HCEC 1CT (cell line): ENCODE results near the gene ATP2C2.
"Not testable (repeated sequence)": the region's sequence is repeated elsewhere in the genome, so short reads cannot be mapped to it uniquely, and the experiment has no call there.

Experiments used
- DNase-seq: peaks from one replicate; pipeline ENCODE4 v3.0.0-alpha.2; 2017

Gene ATP2C2

DNA sequence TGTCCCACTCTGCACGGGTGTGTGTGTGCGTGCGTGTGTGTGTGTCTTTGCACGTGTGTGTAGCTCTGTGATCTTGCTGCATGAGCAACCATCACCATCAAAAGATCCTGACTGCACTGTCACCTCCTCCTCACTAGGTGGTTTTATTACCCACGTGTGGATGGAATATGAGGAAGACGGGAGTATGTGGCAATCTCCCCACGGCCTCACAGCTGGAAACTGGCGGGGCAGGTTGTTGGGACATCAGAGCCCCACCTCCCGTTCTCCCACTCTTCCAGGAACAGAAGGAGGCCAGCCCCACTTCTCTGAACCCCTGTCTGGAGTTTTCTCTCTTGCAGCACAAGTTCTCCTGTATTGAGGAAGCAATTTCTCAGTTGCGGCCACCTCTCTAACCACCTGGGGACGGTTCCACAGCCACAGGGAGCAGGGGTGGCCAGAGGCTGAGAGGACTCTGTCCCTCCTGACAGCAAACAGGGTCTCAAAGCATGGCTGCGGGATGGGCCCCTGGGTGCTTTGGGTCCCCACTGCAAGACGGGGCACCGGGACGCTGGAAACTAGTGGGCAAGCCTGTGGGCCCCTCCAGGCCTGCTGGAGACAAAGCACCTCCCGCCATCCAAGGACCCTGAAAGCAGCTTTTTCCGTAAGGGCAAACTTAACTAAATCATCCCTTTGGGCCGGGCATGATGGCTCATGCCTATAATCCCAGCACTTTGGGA lies 27.9 kb upstream of the ATP2C2 start:
- DNase-seq, result no peak

DNA sequence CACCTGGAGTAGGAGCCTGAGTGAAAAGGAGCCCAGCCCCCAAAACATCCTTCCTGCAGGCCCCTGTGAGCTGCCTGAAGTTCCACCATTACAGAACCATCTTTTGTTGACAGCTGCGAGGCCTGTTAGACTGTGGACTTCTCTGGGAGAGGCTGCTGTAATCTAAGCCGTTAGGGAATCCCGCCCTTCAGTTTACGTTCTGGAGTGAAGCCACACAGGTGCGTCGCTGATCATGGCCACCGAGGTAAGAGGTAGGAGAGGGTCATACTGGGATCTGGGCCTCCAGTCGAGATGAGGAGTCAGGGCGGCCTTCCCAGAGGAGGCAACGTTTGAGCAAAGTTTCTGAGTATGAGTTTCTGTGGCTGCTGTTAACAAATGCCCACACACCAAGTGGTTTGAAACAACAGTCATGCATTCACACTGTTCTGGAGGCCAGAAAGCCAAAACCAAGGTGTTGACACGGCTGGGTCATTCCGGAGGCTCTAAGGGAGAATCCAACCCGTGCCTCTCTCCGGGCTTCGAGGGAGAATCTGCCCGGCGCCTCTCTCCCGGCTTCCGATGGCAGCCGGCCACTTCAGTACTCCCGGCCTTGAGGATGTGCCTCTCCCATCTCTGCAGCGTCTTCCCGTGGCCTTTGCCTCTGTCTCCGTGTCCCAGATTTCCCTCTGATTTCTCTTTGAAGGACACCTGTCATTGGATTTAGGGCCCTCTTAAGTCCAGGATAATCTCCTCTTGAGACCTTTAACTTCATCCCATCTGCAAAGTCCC lies 26.6 kb upstream of the ATP2C2 start:
- DNase-seq, result no peak

DNA sequence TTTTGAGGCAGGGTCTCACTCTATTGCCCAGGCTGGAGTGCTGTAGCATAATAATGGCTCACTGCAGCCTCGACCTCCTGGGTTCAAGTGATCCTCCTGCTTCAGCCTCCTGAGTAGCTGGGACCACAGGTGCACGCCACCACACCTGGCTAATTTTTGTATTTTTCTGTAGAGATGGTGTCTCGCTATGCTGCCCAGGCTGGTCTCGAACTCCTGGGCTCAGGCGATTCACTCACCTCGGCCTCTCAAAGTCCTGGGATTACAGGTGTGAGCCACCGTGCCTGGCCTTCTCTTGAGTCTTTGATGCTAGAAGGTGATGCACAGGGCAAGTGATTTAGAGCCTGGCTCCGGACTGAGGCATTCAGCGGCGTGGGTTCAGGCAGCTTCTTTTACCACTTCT lies 24.5 kb upstream of the ATP2C2 start:
- DNase-seq, result not testable (repeated sequence)

DNA sequence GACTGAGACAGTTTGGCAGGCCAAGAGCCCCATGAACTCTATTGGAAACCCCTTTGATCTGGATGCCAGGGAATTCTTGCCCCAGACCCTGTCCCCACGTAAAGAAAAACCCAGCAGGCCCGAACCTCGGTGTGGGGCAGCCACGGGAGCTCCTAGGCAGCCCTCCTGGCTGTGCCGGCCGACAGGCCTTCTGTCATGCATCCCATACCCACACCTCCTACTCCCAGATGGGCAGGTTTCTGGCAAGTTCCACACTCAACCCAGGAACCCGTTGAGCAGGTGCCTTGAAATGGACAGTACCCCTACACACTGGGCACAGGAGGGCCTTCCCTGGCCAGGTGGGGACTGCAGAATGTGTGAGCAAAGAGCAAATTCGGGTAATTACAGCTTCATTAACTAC lies 23.6 kb upstream of the ATP2C2 start:
- DNase-seq, result no peak

DNA sequence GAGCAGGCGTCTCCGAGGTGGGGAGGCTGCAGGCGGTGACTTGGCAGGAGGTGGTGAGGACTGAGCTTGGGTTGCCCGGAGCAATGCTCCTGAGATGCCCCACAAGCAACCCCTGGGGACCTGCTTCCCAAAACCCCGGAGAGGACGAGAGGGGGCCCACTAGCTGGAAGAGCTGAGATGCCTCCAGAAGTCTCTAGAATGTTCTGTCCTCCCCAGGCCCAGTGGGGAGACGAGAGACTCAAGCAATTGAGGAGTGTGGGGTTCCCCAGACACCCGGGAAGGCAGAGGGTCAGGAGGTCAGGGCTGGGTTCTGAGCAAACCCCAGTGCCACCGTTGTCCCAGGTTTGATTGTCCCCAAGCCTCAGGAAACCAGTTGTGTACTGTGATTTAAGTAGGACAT lies 21.2 kb upstream of the ATP2C2 start:
- DNase-seq, result no peak

DNA sequence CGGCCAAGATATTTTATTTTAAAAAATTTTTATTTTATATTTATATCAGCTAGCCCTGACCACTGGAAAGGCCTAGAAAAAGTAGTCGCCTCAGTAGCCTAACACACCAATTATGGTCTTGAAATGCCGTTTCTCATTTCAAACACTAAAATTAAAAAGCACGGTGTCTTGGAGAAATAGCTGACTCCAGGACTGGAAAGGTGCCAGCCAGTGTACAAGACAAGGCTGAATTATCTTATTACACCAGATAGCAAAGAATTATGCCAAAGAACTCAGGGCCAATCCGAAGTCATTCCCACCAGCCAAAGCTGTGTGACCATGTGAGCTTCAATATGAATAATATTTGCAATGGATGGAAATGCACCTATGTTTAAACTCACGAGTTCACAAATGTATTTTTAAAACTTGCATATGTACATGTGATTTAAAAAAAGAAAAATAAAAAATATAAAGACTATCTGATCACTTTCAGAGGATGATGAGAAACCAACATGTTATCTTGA lies 19.9 kb upstream of the ATP2C2 start:
- DNase-seq, result no peak

DNA sequence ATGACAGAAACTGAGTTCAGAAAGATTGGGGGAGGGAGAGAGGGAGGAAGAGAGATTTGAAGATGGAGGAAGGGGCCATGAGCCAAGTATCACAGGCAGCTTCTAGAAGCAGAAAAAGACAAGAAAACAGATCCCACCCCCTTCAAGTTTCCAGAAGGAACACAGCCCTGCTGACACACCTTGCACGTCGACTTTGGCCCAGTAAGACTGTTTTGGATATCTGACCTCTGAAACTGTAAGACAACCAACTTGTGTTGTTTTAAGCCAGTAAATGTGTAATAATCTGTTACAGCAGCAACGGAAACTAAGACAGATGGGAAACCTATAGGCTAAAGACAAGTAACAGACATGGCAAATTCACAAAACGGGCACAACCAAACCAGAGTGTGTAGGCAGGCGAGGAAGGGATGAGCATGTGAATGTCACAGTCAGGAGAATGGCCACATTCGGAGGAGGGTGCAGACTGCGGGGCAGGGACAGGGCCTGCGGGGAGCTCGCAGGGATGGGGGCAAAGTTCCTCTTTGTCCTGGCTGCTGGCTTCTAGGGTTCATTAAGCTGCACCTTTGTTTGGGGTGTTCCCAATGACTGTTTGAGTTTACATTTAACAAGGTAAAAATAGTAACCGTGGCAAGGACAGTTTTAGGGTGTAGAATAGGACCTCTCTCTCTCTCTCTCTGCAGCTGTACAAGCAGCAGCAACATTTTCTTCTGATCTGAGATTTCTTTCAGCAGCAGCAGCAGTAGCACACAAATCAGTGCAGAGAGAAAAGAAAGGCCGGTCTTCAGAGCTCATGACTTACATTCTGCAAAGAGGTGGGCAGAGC lies 18.3 kb upstream of the ATP2C2 start:
- no peak for DNase-seq

DNA sequence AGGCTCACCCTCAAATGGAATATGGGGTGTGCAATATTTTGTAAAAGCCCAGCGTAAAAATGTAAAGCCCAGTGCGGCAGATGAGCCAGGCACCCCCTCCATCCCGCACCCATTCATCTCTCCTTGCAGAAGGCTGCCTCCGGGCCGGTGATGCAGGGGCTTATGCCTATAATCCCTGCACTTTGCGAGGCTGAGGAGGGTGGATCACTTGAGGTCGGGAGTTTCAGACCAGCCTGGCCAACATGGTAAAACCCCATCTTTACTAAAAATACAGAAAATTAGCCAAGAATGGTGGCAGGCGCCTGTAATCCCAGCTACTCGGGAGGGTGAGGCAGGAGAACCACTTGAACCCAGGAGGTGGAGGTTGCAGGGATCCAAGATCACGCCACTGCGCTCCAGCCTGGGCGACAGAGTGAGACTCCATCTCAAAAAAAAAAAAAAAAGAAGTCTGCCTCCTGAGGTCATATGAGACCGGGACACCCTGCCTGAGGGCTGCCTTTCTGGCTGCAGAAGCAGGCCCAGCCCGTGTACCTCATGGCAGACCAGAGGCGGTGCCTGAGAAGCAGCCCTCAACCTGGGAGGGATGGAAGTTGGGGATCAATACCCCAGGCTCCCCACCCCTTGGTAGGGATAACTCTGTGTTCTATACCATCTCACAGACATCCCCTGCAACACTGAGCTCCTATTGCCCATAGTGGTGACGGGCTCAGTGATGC lies 17.5 kb upstream of the ATP2C2 start:
- DNase-seq, result no peak

DNA sequence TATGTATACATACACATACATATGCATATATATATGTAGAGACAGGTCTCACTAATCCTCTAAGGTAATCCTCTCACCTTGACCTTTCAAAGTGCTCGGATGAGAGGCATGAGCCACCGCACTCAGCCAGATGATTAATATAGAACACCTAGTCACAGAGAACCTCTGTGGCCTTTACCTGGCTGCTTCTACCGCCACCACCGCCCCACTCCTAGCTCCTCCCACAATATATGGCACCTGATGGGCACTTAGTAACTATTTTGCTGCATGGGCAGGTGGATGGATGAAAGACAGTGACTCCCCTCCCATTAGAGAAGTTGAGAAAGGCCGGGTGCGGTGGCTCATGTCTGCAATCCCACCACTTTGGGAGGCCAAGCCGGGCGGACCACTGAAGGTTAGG lies 16.7 kb upstream of the ATP2C2 start:
- DNase-seq, result no peak

DNA sequence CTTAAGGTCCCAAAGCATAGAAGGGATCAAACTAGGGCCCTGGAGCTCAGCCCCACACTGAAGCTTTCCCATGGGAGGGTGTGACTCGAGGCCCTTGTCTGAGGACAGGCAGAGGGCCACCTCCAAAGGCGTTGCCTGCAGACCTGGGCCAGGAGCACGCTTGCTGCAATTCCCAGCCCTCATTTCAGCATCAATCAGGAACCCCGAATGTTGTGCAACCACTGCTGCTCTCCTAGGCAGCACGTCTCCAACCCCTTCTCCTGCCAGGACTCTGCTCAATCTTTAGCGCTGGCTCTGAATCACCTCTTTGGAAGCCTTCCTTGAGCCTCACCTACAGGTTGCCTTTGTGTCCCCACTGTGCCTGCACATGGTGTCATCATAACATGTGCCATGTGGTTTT lies 14.0 kb upstream of the ATP2C2 start:
- DNase-seq, result no peak

DNA sequence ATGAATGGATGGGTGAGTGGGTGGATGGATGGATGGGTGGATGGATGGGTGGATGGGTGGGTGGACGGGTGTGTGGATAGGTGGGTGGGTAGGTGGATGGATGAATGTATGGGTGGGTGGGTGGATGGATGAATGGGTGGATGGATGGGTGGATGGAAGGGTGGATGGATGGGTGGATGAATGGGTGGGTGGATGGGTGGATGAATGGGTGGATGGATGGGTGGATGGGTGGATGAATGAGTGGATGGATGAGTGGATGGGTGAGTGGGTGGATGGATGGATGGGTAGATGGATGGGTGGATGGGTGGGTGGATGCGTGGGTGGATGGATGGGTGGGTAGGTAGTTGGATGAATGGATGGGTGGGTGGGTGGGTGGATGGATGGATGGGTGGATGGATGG lies 13.2 kb upstream of the ATP2C2 start:
- DNase-seq, result no peak

DNA sequence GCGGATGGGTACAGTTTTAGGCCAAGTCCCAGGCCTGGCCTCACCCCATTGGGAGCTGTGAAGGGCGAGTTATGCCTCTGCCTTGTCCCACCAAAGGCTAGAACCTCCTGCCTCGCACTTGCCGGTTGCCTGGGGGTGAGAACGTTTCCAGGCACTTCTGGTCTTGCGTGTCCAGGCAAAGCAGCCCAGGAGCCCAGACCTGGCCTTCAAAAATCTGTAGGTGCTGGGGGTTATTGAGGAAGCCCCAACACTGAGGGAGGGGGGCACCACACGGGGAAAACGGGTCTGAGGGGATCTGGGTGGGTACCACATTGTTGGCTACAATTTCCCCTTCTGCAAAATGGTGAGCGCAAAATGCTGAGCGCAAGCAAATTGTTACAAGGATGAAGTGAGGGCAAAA lies 12.2 kb upstream of the ATP2C2 start:
- no peak for DNase-seq

DNA sequence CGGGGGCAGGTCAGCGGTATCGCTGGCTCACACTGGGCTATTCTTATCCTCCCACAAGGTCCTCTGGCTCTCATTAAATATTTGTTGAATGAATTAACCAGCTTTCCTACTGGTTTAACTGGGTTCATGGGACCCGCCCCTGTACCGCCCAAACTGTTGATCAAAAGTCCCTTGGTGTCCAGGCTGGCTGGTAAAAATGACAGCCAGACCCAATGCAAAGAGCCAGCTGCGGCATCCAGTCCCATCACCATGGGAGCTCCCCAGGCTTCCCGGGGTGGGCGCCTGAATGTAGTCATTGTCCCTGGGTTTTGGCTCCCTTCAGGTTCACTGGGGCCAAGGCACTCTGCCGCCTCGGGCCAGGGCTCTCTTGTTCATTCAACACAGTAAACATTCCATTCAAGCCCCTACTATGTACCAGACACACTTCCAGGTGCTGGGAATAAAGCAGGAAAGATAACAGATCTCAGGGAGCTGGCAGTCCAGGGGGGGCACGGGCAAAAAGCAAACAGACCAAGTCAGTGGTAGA lies 11.7 kb upstream of the ATP2C2 start:
- no peak for DNase-seq

DNA sequence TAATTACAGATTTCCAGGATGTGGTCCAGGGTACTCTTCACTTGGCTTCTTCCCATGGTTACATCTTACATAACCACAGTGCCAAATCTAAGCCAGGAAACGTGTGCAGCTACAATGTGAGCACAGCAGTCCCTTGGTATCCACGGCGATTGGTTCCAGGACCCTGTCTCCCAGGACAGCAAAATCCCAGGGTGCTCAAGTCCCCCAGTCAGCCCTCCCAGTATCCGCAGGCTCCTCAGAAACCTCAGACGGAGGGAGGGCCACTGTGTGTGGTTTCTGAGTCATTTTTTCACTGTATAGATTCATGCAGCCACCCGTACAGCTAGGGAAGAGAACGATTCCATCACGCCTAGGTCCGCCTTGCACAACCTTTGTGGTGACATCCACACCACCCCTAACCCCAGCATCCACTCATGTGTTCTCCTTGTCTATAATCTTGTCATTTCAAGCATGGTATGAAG lies 11.1 kb upstream of the ATP2C2 start:
- DNase-seq, result peak; percentile 44

DNA sequence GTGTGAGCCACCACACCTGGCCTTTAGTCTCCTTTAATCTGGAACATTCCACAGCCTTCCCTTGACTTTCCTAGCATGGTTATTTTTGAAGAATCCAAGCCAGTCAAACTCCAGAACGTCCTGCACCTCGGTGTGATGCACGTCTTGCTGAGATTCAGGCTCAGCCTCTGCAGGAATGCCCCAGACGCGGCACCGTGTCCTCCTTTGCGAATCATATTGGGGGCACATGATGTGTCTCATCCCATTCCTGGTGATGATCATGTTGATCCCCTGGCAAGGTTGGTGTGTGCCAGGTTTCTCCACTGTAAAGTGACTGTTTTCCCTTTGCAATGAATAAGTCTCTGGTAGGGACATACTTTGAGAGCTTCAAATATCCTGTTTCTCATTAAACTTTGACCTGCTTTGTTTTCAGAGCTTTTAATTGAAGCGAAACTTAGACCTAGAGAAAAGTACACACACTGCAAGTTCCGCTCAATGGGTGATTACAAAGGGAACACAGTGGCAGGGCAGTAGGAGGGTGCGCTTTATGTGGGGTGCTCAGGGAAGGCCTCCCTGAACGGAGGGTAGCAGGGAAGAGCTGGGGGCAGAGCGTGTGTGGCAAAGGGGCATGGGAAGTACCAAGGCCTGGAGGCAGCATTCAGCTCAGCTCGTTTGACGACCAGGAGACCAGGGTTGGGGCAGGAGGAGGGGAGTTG lies 9.6 kb upstream of the ATP2C2 start:
- DNase-seq, result no peak

DNA sequence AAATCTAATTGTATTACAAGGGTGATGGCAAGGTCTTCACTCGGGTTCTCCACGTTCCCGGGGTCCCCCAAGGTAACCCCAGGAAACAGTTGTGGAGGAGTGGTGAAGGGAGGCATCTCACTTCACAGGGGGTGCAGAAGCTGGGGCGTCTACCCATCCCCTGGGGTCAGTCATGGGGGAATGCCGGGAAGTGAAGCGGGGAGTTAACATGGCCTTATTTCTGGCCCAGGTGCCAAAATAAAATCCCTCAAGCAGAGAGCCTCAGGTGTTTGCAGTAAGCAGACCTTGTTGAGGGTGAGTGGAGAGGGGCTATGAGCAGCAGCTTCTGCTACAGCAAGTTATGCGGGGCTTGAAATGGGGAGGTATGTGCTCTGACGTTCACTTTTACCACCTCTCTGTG lies 9.0 kb upstream of the ATP2C2 start:
- no peak for DNase-seq

DNA sequence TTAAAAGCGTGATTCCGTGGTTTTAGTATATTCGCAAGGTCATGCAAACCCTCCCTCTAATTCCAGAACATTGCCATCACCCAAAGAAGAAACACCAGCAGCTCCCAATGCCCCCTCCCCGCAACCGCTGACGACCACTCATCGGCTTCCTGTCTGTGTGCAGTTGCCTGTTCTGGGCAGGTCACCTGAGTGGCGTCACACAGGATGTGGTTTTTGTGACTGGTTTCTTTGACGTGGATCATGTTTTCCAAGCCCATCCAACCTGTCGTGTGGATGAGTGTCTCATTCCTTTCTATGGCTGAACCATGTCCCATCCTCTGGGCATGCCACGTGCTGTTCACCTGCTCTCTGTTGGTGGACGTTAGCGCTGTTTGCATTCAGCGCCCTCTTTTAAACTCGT lies 8.2 kb upstream of the ATP2C2 start:
- no peak for DNase-seq

DNA sequence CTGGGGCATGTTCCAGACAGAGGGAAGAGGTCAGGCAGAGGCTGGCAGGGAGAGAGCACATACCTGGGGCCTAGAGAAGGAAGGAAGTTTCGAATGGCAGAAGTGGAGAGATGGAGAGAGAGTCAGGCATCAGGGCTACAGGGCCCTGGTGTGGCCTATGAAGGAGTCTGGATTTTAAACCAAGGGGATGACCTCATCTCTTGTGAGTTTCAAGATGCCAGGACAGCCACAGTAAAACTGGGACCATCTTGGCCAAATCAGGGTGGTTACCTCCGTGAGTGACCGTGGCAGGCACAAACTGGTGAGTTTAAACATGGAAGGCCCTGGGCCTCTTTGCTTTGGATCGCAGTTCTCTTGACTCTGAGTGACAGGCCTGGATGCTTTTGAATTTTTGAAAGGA lies 7.6 kb upstream of the ATP2C2 start:
- DNase-seq, result no peak

DNA sequence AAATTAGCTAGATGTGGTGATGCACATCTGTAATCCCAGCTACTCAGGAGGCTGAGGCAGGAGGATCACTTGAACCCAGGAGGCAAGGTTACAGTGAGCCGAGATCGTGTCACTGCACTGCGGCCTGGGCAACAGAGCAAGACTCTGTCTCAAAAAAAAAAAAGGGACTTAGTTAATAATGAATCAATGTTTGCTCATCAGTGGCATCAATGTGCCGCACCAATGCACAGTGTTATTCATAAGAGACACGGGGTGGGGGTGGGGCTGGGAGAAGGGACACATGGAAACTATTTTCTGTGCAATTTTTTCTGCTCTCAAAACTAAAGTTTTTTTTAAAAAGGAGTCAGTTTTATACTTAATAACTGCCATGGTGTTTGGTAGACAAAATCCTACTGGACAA lies 6.8 kb upstream of the ATP2C2 start:
- no peak for DNase-seq

DNA sequence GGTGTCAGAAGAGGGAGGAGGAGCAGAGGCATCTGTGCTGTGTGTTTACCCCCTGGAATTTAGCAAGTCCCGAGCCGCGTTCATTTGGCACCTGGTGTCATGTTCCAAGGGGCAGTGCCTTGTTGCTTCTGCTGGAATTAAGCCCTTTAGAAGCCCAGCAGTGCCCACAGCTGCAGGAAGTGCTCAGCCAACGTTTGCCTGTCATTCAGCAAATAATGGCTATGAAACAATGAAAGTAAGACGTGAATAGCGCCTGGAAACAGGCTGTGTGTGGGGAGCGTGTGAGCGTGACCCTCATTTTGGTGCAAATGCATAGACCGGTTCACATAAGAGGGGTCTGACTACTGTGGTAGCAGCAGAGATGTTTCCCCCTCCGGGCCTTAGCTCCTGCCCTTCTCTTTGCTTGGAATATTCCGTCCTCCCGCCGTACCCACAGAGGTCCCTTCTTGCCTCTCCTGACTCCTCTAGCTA lies 5.8 kb upstream of the ATP2C2 start:
- DNase-seq, result no peak

DNA sequence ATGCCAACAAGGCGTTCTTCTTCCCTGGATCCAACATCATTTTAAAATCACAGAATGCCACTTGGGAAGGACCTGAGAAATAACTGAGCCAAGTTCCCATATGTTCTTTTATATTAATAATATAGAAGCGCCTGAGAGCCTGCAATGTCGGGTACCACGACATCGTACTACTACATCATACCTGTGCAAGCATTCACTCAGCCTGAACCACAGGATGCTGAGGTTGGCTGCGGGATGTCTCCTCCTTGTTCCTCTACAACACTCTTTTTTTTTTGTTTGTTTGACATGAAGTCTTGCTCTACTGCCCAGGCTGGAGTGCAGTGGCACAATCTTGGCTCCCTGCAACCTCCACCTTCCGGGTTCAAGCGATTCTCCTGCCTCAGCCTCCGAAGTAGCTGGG lies 2.1 kb upstream of the ATP2C2 start:
- DNase-seq, result no peak

DNA sequence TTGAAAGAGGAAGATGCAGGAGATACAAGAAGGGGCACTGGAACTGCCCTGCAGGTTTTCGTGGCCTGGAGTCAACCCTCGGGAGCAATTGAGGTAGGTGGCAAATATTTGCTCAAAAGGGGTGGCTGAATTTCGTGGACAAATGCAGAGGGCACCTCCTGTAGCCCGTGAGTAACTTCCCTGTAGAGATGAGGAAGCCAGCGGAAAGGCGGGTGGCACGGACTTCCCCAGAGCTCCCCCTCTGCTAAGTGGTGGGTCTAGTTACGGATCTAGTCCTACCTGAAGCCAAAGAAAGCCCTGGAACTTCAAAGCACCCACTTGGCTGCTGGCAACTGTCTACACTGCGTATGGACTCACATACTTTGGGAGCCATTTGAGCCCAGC lies 1.0 kb upstream of the ATP2C2 start:
- DNase-seq, result no peak
